ENCODE results near the gene MEIS2. TPM values are rescaled to one million over a fixed set of nuclear protein-coding genes. Genes with fewer than 3 reads are reported as not detected.

MEIS2 gene
- total RNA-seq, 1 donor from 2014 or later: 20.7 TPM

GRCh38 chr15:37134699-37135131 lies 34.4 kb upstream of the MEIS2 start:
- Histone ChIP-seq H3K4me1 (no peaks in the 10 kb centered on the region), H3K27ac (no peak overlapping the region), H3K27me3 (ENCODE audit: low read depth) (peaks cover 5% of the 10 kb centered on the region), H3K9me3 (no peaks in the 10 kb centered on the region), H3K36me3 (no peaks in the 10 kb centered on the region), H3K4me3 (no peak overlapping the region)
- intact Hi-C loops (cut with DNase I): loop anchor here (10.0 kb wide), 1 partner anchor 250 kb away; no protein-coding TSS in a partner anchor
- ATAC-seq (peak; percentile 75 to 86), DNase-seq (no peak)
- TF ChIP-seq, protein P1, sequence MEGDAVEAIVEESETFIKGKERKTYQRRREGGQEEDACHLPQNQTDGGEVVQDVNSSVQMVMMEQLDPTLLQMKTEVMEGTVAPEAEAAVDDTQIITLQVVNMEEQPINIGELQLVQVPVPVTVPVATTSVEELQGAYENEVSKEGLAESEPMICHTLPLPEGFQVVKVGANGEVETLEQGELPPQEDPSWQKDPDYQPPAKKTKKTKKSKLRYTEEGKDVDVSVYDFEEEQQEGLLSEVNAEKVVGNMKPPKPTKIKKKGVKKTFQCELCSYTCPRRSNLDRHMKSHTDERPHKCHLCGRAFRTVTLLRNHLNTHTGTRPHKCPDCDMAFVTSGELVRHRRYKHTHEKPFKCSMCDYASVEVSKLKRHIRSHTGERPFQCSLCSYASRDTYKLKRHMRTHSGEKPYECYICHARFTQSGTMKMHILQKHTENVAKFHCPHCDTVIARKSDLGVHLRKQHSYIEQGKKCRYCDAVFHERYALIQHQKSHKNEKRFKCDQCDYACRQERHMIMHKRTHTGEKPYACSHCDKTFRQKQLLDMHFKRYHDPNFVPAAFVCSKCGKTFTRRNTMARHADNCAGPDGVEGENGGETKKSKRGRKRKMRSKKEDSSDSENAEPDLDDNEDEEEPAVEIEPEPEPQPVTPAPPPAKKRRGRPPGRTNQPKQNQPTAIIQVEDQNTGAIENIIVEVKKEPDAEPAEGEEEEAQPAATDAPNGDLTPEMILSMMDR (IDR thresholded peaks at IDR 0.05): peak; percentile 75

DNA sequence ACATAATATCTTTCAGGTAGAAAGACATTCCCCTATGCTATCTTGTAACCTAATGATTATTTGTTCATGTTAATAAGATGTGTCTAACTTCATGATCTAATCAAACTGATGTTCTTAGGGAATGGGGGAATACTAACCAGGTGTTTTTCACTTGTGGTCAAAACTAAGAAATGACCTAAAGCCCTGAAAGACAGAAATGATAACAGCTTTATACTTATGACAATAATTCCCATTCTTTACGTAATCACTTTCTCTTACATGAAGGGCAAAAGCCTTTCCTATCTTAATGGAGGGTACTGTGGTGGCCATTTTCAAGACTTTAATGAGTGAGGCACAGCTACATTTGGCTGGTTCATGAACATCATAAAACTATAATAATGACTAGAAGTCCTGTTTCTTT lies 33.9 kb upstream of the MEIS2 start:
- Histone ChIP-seq H3K27ac (no peak overlapping the region), H3K36me3 (no peaks in the 10 kb centered on the region), H3K27me3 (ENCODE audit: low read depth) (peaks cover 10% of the 10 kb centered on the region), H3K4me1 (no peaks in the 10 kb centered on the region), H3K4me3 (no peak overlapping the region), H3K9me3 (no peaks in the 10 kb centered on the region)
- intact Hi-C loops (cut with DNase I): loop anchor here (10.0 kb wide), 1 partner anchor 249 kb away; no protein-coding TSS in a partner anchor
- no peak for ATAC-seq
- TF ChIP-seq, protein P1 (IDR thresholded peaks at IDR 0.05): no peak
- no peak for DNase-seq

DNA sequence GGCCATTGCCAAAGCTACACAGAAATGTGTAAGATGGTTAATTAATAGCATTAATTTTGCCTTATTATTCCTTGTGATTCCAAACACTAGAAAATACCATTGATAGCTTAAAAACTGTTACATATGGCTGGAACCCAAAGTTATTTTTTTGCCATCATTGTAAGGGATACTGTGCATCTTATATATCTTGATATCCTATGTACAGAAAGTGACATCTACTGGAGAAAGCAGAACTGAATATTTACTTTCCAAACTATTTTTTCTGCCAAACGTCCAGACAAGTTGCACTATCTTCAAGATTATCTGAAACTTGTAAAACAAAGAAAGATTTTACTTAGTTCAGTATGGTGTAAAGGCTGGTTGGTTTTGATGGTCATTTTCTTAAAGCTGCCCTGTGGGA lies 33.3 kb upstream of the MEIS2 start:
- intact Hi-C loops (cut with DNase I): loop anchor here (10.0 kb wide), 1 partner anchor 249 kb away; no protein-coding TSS in a partner anchor
- ATAC-seq (no peak), DNase-seq (no peak)
- Histone ChIP-seq H3K4me1 (no peaks in the 10 kb centered on the region), H3K36me3 (no peaks in the 10 kb centered on the region), H3K27ac (no peak overlapping the region), H3K9me3 (no peaks in the 10 kb centered on the region), H3K4me3 (no peak overlapping the region), H3K27me3 (ENCODE audit: low read depth) (peaks cover 11% of the 10 kb centered on the region)
- TF ChIP-seq, protein P1 (IDR thresholded peaks at IDR 0.05): peak; percentile 27

DNA sequence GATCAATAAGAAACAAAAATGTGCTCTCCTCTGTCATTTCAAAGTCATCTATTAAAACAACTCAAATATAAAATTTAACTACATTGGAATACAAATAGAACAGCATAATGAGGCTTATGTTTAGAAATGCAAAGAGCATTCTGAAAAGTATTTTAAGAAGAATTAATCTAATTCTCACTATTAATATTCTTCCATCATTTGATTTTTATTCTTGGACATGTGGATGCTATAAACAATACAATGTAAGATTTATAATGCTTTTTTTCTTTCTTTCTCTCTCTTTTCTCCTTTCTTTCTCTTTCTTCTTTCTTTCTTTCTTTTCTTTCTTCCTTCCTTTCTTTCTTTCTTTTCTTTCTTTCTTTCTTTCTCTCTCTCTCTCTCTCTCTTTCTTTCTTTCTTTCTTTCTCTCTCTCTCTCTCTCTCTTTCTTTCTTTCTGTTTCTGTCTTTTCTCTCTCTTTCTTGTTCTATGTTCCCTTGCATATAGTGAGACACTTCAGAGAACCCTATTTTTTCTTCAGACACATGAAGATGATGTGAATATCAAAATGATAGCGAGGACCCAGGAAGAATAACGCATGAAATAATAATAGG lies 32.6 kb upstream of the MEIS2 start:
- Histone ChIP-seq H3K4me1 (no peaks in the 10 kb centered on the region), H3K4me3 (no peak overlapping the region), H3K36me3 (no peaks in the 10 kb centered on the region), H3K27me3 (ENCODE audit: low read depth) (peaks cover 11% of the 10 kb centered on the region), H3K27ac (no peak overlapping the region), H3K9me3 (no peaks in the 10 kb centered on the region)
- TF ChIP-seq, protein P1 (IDR thresholded peaks at IDR 0.05): no peak
- intact Hi-C loops (cut with DNase I): loop anchor here (10.0 kb wide), 1 partner anchor 248 kb away; no protein-coding TSS in a partner anchor
- no peak for DNase-seq
- ATAC-seq: no peak

- Histone ChIP-seq H3K36me3 (no peaks in the 10 kb centered on the region), H3K27ac (no peak overlapping the region), H3K27me3 (ENCODE audit: low read depth) (peaks cover 11% of the 10 kb centered on the region), H3K9me3 (no peaks in the 10 kb centered on the region), H3K4me3 (no peak overlapping the region), H3K4me1 (no peaks in the 10 kb centered on the region)
- intact Hi-C loops (cut with DNase I): loop anchor here (10.0 kb wide), 1 partner anchor 247 kb away; no protein-coding TSS in a partner anchor
- ATAC-seq: no peak
- TF ChIP-seq, protein P1 (IDR thresholded peaks at IDR 0.05): no peak
- no peak for DNase-seq
Observed at GRCh38 chr15:37131621-37132020, 31.3 kb upstream of the MEIS2 start.
